Left kidney (tissue), 1 donor: ENCODE data around the gene CFHR3. TPM values are rescaled to one million over a fixed set of nuclear protein-coding genes. Genes with fewer than 3 reads are reported as not detected.

Source experiments
- polyA plus RNA-seq: library from polyadenylated mRNA; unstranded; fragments of 120-200 nt; gene quantifications from one replicate; pipeline ENCODE4 v1.2.1, GENCODE V29; 2013; ENCODE audit not compliant: insufficient read length

The CFHR3 gene
- polyA plus RNA-seq, 1 donor = 0.50 TPM

Other genes starting within 250 kb of the CFHR3 start
- gene KCNT2, start 166.4 kb upstream of the CFHR3 start, polyA plus RNA-seq = 12.5 TPM
- 34.4 TPM for gene CFH, start 122.8 kb upstream of the CFHR3 start, polyA plus RNA-seq
- gene CFHR1, start 44.9 kb downstream of the CFHR3 start, polyA plus RNA-seq = 0.42 TPM
- gene CFHR4, start 113.2 kb downstream of the CFHR3 start, polyA plus RNA-seq = not detected
- not detected for gene CFHR2, start 168.9 kb downstream of the CFHR3 start, polyA plus RNA-seq
- gene CFHR5, start 202.7 kb downstream of the CFHR3 start, polyA plus RNA-seq = not detected